BJ (cell line): ENCODE results near the gene TRIM17. TPM values are rescaled to one million over a fixed set of nuclear protein-coding genes. Genes with fewer than 3 reads are reported as not detected.

ENCODE experiments used
- CTCF ChIA-PET: fragments of 350-600 bp; formaldehyde crosslinking; extraction: SDS; loops from one replicate; lab custom pipeline; 2021; ENCODE audit warnings: antibody characterized with exemption, inconsistent platforms; lab: Yijun Ruan, JAX
- POLR2A ChIA-PET: fragments of 300-600 bp; sonication (Branson Sonifier 250); formaldehyde crosslinking; extraction: SDS; loops from one replicate; lab custom pipeline; 2021; ENCODE audit warnings: antibody characterized with exemption; lab: Charles Lee
- DNase-seq: peaks from one replicate; pipeline ENCODE4 v3.0.0-alpha.2; 2011; ENCODE audit warnings: low read depth
- H3K27me3 ChIP-seq: 2 replicates; pipeline ENCODE4 v1.6.0; 2011; ENCODE audit warnings: low read length; ENCODE audit not compliant: control insufficient read depth, insufficient read depth
- H3K36me3 ChIP-seq: 2 replicates; pipeline ENCODE4 v1.5.1; 2011; ENCODE audit warnings: low read length; ENCODE audit not compliant: control insufficient read depth, insufficient read depth
- H3K4me3 ChIP-seq: 2 replicates; pipeline ENCODE4 v1.5.1; 2011; ENCODE audit warnings: low read depth, mild to moderate bottlenecking, control low read depth, low read length
- CTCF ChIP-seq: IDR thresholded peaks from 2 replicates; pipeline ENCODE4 v1.5.1; 2011; ENCODE audit warnings: low read depth, mild to moderate bottlenecking, control low read depth, inconsistent platforms, low read length, moderate library complexity; ENCODE audit not compliant: insufficient read depth
- polyA plus RNA-seq: library from polyadenylated mRNA; depleted of rRNA; stranded (reverse); fragments of >200 nt; gene quantifications from 2 replicates; pipeline ENCODE4 v1.2.3, GENCODE V29; 2011

Gene TRIM17
- polyA plus RNA-seq, 1 experiment, result 0.55 TPM

GRCh38 chr1:228371741-228372182, 44.9 kb downstream of the TRIM17 start:
- TF ChIP-seq CTCF, result no peak
- no peak for DNase-seq
- Histone ChIP-seq H3K27me3 (no peaks in the 10 kb centered on the region), H3K36me3 (no peaks in the 10 kb centered on the region), H3K4me3 (no peak overlapping the region)
- ChIA-PET POLR2A (no interaction called here), CTCF (interaction anchor here (0.8 kb wide), 1 partner anchor 130 kb away, joined by 3 read pairs; no protein-coding TSS in a partner anchor)

GRCh38 chr1:228370941-228371740, 45.5 kb downstream of the TRIM17 start:
- TF ChIP-seq CTCF, result no peak
- DNase-seq, result no peak
- ChIA-PET CTCF (interaction anchor here (0.8 to 2.1 kb wide), 2 partner anchors 8 to 130 kb away, joined by 3 to 5 read pairs; no protein-coding TSS in a partner anchor), POLR2A (no interaction called here)
- H3K36me3 ChIP-seq, result no peaks in the 10 kb centered on the region
- H3K27me3 ChIP-seq, result no peaks in the 10 kb centered on the region
- H3K4me3 ChIP-seq, result no peak overlapping the region

GRCh38 chr1:228370439-228370940, 46.2 kb downstream of the TRIM17 start:
- ChIA-PET CTCF (interaction anchor here (2.1 kb wide), 1 partner anchor 9 kb away, joined by 5 read pairs; no protein-coding TSS in a partner anchor), POLR2A (no interaction called here)
- no peak for DNase-seq
- TF ChIP-seq CTCF, result no peak
- H3K36me3 ChIP-seq, result no peaks in the 10 kb centered on the region
- no peak overlapping the region for H3K4me3 ChIP-seq
- H3K27me3 ChIP-seq, result no peaks in the 10 kb centered on the region

- H3K27me3 ChIP-seq, result no peaks in the 10 kb centered on the region
- no peak overlapping the region for H3K4me3 ChIP-seq
- DNase-seq, result no peak
- H3K36me3 ChIP-seq, result no peaks in the 10 kb centered on the region
- ChIA-PET POLR2A (no interaction called here), CTCF (interaction anchor here (2.1 kb wide), 1 partner anchor 10 kb away, joined by 5 read pairs; no protein-coding TSS in a partner anchor)
- TF ChIP-seq CTCF, result no peak
These were observed 46.8 kb downstream of the TRIM17 start for GRCh38 chr1:228369608-228370438.
